ENCODE measurements around the gene SAMD14.

GRCh38 chr17:50107790-50108414, 22.1 kb downstream of the SAMD14 start:
- TF ChIP-seq, protein P1, sequence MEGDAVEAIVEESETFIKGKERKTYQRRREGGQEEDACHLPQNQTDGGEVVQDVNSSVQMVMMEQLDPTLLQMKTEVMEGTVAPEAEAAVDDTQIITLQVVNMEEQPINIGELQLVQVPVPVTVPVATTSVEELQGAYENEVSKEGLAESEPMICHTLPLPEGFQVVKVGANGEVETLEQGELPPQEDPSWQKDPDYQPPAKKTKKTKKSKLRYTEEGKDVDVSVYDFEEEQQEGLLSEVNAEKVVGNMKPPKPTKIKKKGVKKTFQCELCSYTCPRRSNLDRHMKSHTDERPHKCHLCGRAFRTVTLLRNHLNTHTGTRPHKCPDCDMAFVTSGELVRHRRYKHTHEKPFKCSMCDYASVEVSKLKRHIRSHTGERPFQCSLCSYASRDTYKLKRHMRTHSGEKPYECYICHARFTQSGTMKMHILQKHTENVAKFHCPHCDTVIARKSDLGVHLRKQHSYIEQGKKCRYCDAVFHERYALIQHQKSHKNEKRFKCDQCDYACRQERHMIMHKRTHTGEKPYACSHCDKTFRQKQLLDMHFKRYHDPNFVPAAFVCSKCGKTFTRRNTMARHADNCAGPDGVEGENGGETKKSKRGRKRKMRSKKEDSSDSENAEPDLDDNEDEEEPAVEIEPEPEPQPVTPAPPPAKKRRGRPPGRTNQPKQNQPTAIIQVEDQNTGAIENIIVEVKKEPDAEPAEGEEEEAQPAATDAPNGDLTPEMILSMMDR (IDR thresholded peaks at IDR 0.05; ENCODE audit: borderline replicate concordance, extremely low read depth, low read length, poor library complexity, severe bottlenecking), result no peak
- TF ChIP-seq EZH2 (IDR thresholded peaks at IDR 0.05; ENCODE audit: borderline replicate concordance, low read depth, low read length, severe bottlenecking), result no peak

Measured in DND-41 (cell line).